GM12878 (cell line): ENCODE results near the gene ROBO1. TPM values are rescaled to one million over a fixed set of nuclear protein-coding genes. Genes with fewer than 3 reads are reported as not detected.

Experiments
- ATAC-seq: fragments of 200-7000 bp; cut with Tn5 transposase; 3 replicates; pipeline ENCODE4 v1.9.1; 2020; ENCODE audit warnings: mild to moderate bottlenecking, moderate library complexity
- BruUV-seq: library from RNA; stranded (reverse); fragments of 400-500 nt; replicated peaks from 2 replicates; lab custom pipeline; 2021; lab: Mats Ljungman, UMichigan
- CTCF ChIA-PET: fragments of 300-600 bp; sonication (Branson Sonifier 250); formaldehyde crosslinking; extraction: SDS; loops from one replicate; lab custom pipeline; 2021; ENCODE audit warnings: inconsistent platforms; lab: Yijun Ruan, JAX
- POLR2A ChIA-PET: fragments of 350-600 bp; formaldehyde crosslinking; extraction: SDS; loops from one replicate; lab custom pipeline; 2021; ENCODE audit warnings: inconsistent platforms; lab: Charles Lee
- RAD21 ChIA-PET: fragments of 300-600 bp; sonication (Branson Sonifier 250); formaldehyde crosslinking; loops from one replicate; lab custom pipeline; 2023; ENCODE audit warnings: antibody characterized with exemption; ENCODE audit not compliant: unreplicated experiment; lab: Charles Lee
- SMC1A ChIA-PET: fragments of 300-600 bp; sonication (Branson Sonifier 250); formaldehyde crosslinking; loops from one replicate; lab custom pipeline; 2023; ENCODE audit not compliant: unreplicated experiment, uncharacterized antibody; lab: Charles Lee
- DNase-seq: peaks from one replicate; pipeline ENCODE4 v3.0.0-alpha.2; 2011; ENCODE audit warnings: low read depth, low spot score
- FAIRE-seq: peaks from 3 replicates; lab custom pipeline; 2011; peaks lifted over from hg19 to GRCh38; lab: Jason Lieb, UNC
- H2AFZ ChIP-seq: 2 replicates; pipeline ENCODE4 v1.6.0; 2011; ENCODE audit warnings: low read depth, low read length, control low read depth; ENCODE audit not compliant: control insufficient read depth
- H3K27ac ChIP-seq: 2 replicates; pipeline ENCODE4 v1.5.1; 2011; ENCODE audit warnings: control low read depth; ENCODE audit not compliant: control insufficient read depth, insufficient read depth
- H3K27me3 ChIP-seq, 2 experiments: replicated peaks in 1 of 2; 2 replicates each; pipeline versions ENCODE4 v1.6.0 to v1.6.1; 2011; ENCODE audit warnings: low read length in 1 of 2; ENCODE audit not compliant: control insufficient read depth in 2 of 2, insufficient read depth in 2 of 2
- H3K36me3 ChIP-seq, 2 experiments: 2 replicates each; pipeline ENCODE4 v1.5.1; 2011; ENCODE audit warnings: low read length in 1 of 2; ENCODE audit not compliant: control insufficient read depth in 2 of 2, insufficient read depth in 2 of 2
- H3K4me1 ChIP-seq: 2 replicates; pipeline ENCODE4 v1.6.1; 2011; ENCODE audit warnings: mild to moderate bottlenecking, low read length, moderate library complexity, mixed read lengths; ENCODE audit not compliant: control insufficient read depth, insufficient read depth
- H3K4me2 ChIP-seq: 2 replicates; pipeline ENCODE4 v1.6.0; 2011; ENCODE audit warnings: control low read depth; ENCODE audit not compliant: control insufficient read depth, insufficient read depth
- H3K4me3 ChIP-seq: fragments of 200-600 bp; sonication (generic); 2 replicates; pipeline ENCODE4 v1.5.1; 2016
- H3K79me2 ChIP-seq: 2 replicates; pipeline ENCODE4 v1.6.0; 2011; ENCODE audit warnings: low read length; ENCODE audit not compliant: control insufficient read depth, insufficient read depth
- H3K9ac ChIP-seq: 2 replicates; pipeline ENCODE4 v1.8.0; 2011; ENCODE audit warnings: low read length, control low read depth, mixed read lengths; ENCODE audit not compliant: control insufficient read depth, insufficient read depth
- H3K9me3 ChIP-seq: replicated peaks from 3 replicates; pipeline ENCODE4 v1.5.1; 2011; ENCODE audit warnings: mild to moderate bottlenecking, low read length; ENCODE audit not compliant: control insufficient read depth, insufficient read depth
- H4K20me1 ChIP-seq: 2 replicates; pipeline ENCODE4 v1.6.0; 2011; ENCODE audit not compliant: control insufficient read depth, insufficient read depth
- ESRRA ChIP-seq: IDR thresholded peaks from 2 replicates; pipeline ENCODE4 v1.6.1; 2012; ENCODE audit warnings: mild to moderate bottlenecking, low read length, improper control_type of control experiment
- FOS ChIP-seq: IDR thresholded peaks from 3 replicates; pipeline ENCODE4 v1.6.1; 2011; ENCODE audit warnings: borderline replicate concordance; ENCODE audit not compliant: insufficient read length; ENCODE audit errors: extremely low read depth
- PRDM15 ChIP-seq: fragments of 450-650 bp; formaldehyde crosslinking; IDR thresholded peaks from 2 replicates; pipeline ENCODE4 v1.4.0; 2020; ENCODE audit warnings: mild to moderate bottlenecking, moderate library complexity
- RAD51 ChIP-seq: fragments of 450-650 bp; IDR thresholded peaks from 2 replicates; pipeline ENCODE4 v1.6.1; 2016; ENCODE audit warnings: moderate library complexity, mild to moderate bottlenecking, inconsistent platforms
- RELA ChIP-seq: fragments of 450-650 bp; IDR thresholded peaks from 2 replicates; pipeline ENCODE4 v1.8.0; 2014; ENCODE audit warnings: borderline replicate concordance; ENCODE audit not compliant: partially characterized antibody
- STAT1 ChIP-seq: fragments of 450-650 bp; conservative IDR thresholded peaks from 2 replicates; pipeline ENCODE4 v1.6.1; 2014; ENCODE audit warnings: antibody characterized with exemption, mild to moderate bottlenecking
- ZBTB33 ChIP-seq: fragments of 450-650 bp; IDR thresholded peaks from 2 replicates; pipeline ENCODE4 v1.6.1; 2017; ENCODE audit warnings: mild to moderate bottlenecking
- ZNF384 ChIP-seq: IDR thresholded peaks from 2 replicates; pipeline ENCODE4 v1.6.1; 2012; ENCODE audit warnings: low read depth, mild to moderate bottlenecking, low read length, improper control_type of control experiment, borderline replicate concordance
- ZNF592 ChIP-seq: fragments of 450-650 bp; IDR thresholded peaks from 2 replicates; pipeline ENCODE4 v1.6.1; 2017; ENCODE audit warnings: mild to moderate bottlenecking, moderate library complexity
- WGBS: methylation state at CpG from one replicate; pipeline ENCODE4 v1.1.6; 2016; ENCODE audit warnings: low lambda C conversion rate; ENCODE audit not compliant: insufficient replicate concordance, insufficient coverage; ENCODE audit errors: missing lambda C conversion rate; 5-methylcytosine and 5-hydroxymethylcytosine counted together
- in situ Hi-C: fragments of 300-500 bp; cut with MboI; formaldehyde crosslinking; loops from 9 replicates; pipeline ENCODE4 v1.14.3; 2018; ENCODE audit warnings: mixed read lengths
- intact Hi-C: fragments of 100-400 bp; cut with micrococcal nuclease; formaldehyde crosslinking; loops from one replicate; pipeline ENCODE4 v1.14.2; 2022; ENCODE audit not compliant: unreplicated experiment
- polyA plus RNA-seq, 11 experiments: library from polyadenylated mRNA; depleted of rRNA in 4 of 11; unstranded in 6 of 11; stranded (reverse) in 5 of 11; fragments of >200 nt; fragmentation: Nextera tagmentation in 4 of 11; fragmentation: Illumina TruSeq in 1 of 11; extraction: Ambion mirVana in 4 of 11; extraction: Trizol in 1 of 11; gene quantifications; 1 replicate in 1 of 11; 2 replicates in 10 of 11; pipeline versions ENCODE4 v1.2.1 to v1.2.3, GENCODE V29; 2011 to 2016; ENCODE audit warnings: inconsistent platforms in 2 of 11, missing spikeins in 2 of 11, low read depth in 1 of 11
- total RNA-seq, 4 experiments: library from RNA; depleted of rRNA in 3 of 4; stranded (reverse); fragments of >200 nt in 3 of 4; fragmentation: Illumina TruSeq in 1 of 4; extraction: Trizol in 1 of 4; gene quantifications; 2 replicates each; pipeline versions ENCODE4 v1.2.1 to v1.2.3, GENCODE V29; 2013 to 2021

ROBO1 gene
- total and polyA plus RNA-seq, 10 of the 15 experiments (the other 5 are each of a cell fraction or from before 2014, with no cell fraction given), result 0.29 to 46.5 (median 1.2) TPM

GRCh38 chr3:79761441-79761840, 6.4 kb downstream of the ROBO1 start:
- WGBS, result 0% methylated on average over 1 of the region's 1 CpG
- Histone ChIP-seq H3K79me2 (no peaks in the 10 kb centered on the region), H4K20me1 (no peaks in the 10 kb centered on the region), H2AFZ (no peak overlapping the region), H3K4me3 (no peak overlapping the region), H3K36me3 (no peaks in the 10 kb centered on the region), H3K4me1 (no peaks in the 10 kb centered on the region), H3K27ac (no peak overlapping the region), H3K27me3 (peaks cover 0 to under 1% of the 10 kb centered on the region in 2 experiments; a peak in 1 of 4 replicates), H3K4me2 (no peak overlapping the region), H3K9ac (no peak overlapping the region), H3K9me3 (no peaks in the 10 kb centered on the region)
- ChIA-PET POLR2A (no interaction called here), SMC1A (no interaction called here), RAD21 (no interaction called here), CTCF (no interaction called here)
- ATAC-seq, result no peak
- intact Hi-C loops, result no loop called here
- TF ChIP-seq RELA, result no peak
- TF ChIP-seq FOS, result no peak
- TF ChIP-seq ZNF592, result no peak
- TF ChIP-seq RAD51, result no peak
- no peak for TF ChIP-seq ZNF384
- TF ChIP-seq PRDM15, result no peak
- no peak for TF ChIP-seq ESRRA
- TF ChIP-seq ZBTB33, result no peak
- no peak for TF ChIP-seq STAT1
- no peak for DNase-seq
- in situ Hi-C loops, result no loop called here
- FAIRE-seq, result no peak
- BruUV-seq, result no TSS peak
